Naive B cell (primary cell): ENCODE measurements around the gene ASCC1. TPM values are rescaled to one million over a fixed set of nuclear protein-coding genes. Genes with fewer than 3 reads are reported as not detected.

Source experiments
- ATAC-seq, 2 donors: fragments of 150-1000 bp; cut with Tn5 transposase; 2 replicates each; pipeline ENCODE4 v1.10.0; 2021; ENCODE audit warnings: low read depth in 2 of 2, mild to moderate bottlenecking in 2 of 2, moderate library complexity in 2 of 2
- DNase-seq: peaks from one replicate; pipeline ENCODE4 v3.0.0; 2022
- H3K27ac Mint-ChIP-seq, 6 donors: one replicate each; pipeline ENCODE4 v1.8.0; 2020 to 2022; ENCODE audit warnings: mild to moderate bottlenecking in 6 of 6, mixed read lengths in 6 of 6, moderate library complexity in 5 of 6, inconsistent platforms in 2 of 6
- H3K27me3 Mint-ChIP-seq, 3 donors: one replicate each; pipeline ENCODE4 v1.8.0; 2021 to 2022; ENCODE audit warnings: mixed read lengths in 3 of 3, mild to moderate bottlenecking in 1 of 3
- H3K36me3 Mint-ChIP-seq, 2 donors: one replicate each; pipeline ENCODE4 v1.8.0; 2020 to 2022; ENCODE audit warnings: mixed read lengths in 2 of 2, inconsistent platforms in 1 of 2, mild to moderate bottlenecking in 1 of 2
- H3K4me1 Mint-ChIP-seq, 3 donors: one replicate each; pipeline ENCODE4 v1.8.0; 2020 to 2022; ENCODE audit warnings: mixed read lengths in 3 of 3, inconsistent platforms in 1 of 3, mild to moderate bottlenecking in 1 of 3, moderate library complexity in 1 of 3
- H3K4me3 Mint-ChIP-seq, 8 donors: one replicate each; pipeline ENCODE4 v1.8.0; 2020 to 2022; ENCODE audit warnings: mild to moderate bottlenecking in 8 of 8, mixed read lengths in 8 of 8, moderate library complexity in 8 of 8, inconsistent platforms in 2 of 8
- H3K9me3 Mint-ChIP-seq, 7 donors: one replicate each; pipeline ENCODE4 v1.8.0; 2020 to 2022; ENCODE audit warnings: mixed read lengths in 7 of 7, mild to moderate bottlenecking in 5 of 7, inconsistent platforms in 2 of 7, moderate library complexity in 1 of 7
- polyA plus RNA-seq, 6 donors: library from polyadenylated mRNA; unstranded; fragments of 300-500 nt; fragmentation: Illumina TruSeq; gene quantifications; one replicate each; pipeline ENCODE4 v1.2.3, GENCODE V29; 2021; ENCODE audit warnings: low read depth in 6 of 6

ASCC1 gene
- polyA plus RNA-seq, 6 donors from 2014 or later, result 43.8 to 69.0 (median 48.4) TPM

DNA sequence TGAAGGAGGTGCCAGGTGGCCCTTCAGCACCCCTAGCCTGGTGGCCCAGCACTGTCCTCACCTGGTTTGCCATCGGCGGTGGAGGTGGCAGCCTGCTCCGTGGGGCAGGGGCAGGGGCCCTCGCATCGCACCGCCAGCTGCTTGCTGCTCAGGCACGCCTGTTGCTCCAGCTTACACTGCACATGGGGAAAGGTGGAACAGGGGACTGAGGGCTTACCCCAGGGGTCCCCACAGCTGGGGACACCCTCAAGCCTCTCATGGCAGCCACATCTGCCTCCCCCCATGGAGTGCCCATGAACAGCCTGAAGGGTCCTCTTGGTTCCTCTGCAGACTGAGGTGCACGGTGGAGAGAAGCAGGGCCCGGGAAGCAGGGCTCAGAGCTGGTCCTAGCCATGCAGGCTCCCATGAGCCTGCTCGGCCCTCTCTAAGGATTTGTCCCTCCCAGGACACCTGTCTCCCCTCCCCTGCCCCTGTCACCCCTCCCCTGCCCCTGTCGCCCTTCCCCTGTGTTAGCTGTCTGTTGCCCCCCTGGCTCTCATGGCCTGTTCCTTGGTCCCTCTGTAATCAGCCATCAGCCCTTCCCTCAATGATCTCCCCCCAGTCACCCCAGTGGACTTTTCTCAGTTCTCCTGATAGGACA lies 147.8 kb downstream of the ASCC1 start:
- DNase-seq (no peak), ATAC-seq (no peak)
- H3K27ac Mint-ChIP-seq, result peak overlapping the region in 2 of 6 donors; percentile 60 to 94
- H3K36me3 Mint-ChIP-seq, result peaks cover 0 to 22% of the 10 kb centered on the region in 2 donors
- H3K27me3 Mint-ChIP-seq, result no peaks in the 10 kb centered on the region
- peak overlapping the region in 1 of 8 donors; percentile 60 for H3K4me3 Mint-ChIP-seq
- peaks cover 0 to 8% (median 7%) of the 10 kb centered on the region in 3 donors for H3K4me1 Mint-ChIP-seq
- H3K9me3 Mint-ChIP-seq, result no peaks in the 10 kb centered on the region

DNA sequence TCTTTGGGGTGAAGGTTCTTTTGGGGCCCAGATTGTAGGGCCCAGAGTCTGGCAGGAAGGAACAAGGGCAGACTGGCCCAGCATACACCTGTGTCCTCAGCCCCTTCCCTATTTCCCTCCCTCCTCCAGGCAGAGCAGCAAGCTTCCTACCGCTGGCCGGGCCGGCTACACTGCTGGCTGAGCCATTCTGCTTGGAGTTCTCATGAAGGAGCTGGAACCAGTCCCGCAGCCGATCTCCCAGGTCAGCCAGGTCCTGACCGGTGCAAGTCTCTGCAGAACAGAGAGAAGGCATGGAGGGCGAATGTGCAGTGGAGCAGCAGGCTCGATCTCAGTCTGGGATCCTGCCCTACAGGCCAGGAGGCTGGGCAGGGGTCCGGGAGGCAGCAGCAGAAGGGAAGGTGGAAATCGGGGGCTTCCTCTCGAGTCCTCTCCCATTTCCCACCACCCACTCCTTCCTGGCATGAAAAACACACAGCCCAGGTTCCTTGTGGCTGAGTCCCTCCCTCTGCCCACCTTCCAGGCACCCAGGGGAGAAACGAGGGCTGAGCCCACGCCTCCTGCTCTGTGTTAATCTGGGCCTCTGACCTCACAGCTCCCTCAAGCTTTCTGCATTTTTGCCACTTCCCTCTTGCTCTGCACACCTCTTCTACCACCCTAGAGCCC lies 148.5 kb downstream of the ASCC1 start:
- Mint-ChIP-seq H3K36me3 (peaks cover 0 to 22% of the 10 kb centered on the region in 2 donors), H3K27me3 (no peaks in the 10 kb centered on the region), H3K4me1 (peaks cover 0 to 8% (median 7%) of the 10 kb centered on the region in 3 donors), H3K9me3 (no peaks in the 10 kb centered on the region), H3K27ac (peak overlapping the region in 3 of 6 donors; percentile 47 to 59 (median 47)), H3K4me3 (no peak overlapping the region)
- no peak for DNase-seq
- no peak for ATAC-seq

DNA sequence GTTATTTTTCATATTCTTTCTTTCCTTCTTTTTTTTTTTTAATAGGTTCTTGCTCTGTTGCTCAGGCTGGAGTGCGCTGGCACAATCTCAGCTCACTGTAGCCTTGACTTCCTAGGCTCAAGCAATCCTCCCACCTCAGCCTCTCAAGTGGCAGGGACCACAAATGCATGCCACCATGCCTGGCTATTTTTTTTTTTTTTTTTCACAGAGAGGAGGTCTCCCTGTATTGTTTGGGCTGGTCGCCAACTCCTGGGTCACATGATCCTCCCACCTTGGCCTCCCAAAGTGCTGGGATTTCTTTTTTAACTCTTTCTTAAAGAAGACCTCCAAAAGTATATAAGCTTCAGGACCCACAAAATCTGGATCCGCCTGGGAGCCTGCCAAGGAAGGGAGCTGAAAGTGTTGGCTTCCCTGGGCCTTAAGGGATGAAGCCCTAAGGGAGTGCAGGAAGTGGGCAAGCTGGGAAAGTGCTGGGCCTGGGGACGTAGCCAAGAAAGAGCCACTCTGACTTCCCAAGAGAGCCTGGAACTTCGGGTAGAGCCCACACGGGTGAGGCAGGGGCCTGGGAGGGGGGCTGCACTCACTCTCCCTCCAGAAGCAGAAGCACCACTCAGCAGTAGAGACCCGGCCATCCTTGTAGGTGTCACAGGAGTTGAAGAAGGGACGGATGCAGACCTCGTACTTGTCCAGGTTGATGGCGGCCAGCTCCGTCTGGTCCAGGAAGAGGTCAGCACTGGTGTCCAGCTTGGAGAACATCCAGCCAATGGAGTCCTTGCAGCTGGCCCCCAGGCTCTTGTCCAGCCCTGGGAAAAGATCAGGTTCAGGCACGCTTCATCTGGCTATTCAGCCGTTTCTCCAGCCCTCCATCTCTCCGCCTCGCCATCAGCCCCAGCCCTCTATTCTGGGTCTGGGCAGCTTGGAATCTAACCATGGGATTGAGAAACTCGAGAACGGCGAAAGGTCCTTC lies 149.5 kb downstream of the ASCC1 start:
- H3K4me3 Mint-ChIP-seq, result no peak overlapping the region
- H3K4me1 Mint-ChIP-seq, result peaks cover 0 to 11% (median 4%) of the 10 kb centered on the region in 3 donors
- H3K27ac Mint-ChIP-seq, result peak overlapping the region in 4 of 6 donors; percentile 10 to 76 (median 58)
- H3K9me3 Mint-ChIP-seq, result no peaks in the 10 kb centered on the region
- peaks cover 0 to 22% of the 10 kb centered on the region in 2 donors for H3K36me3 Mint-ChIP-seq
- ATAC-seq, result no peak
- DNase-seq, result no peak
- H3K27me3 Mint-ChIP-seq, result no peaks in the 10 kb centered on the region

DNA sequence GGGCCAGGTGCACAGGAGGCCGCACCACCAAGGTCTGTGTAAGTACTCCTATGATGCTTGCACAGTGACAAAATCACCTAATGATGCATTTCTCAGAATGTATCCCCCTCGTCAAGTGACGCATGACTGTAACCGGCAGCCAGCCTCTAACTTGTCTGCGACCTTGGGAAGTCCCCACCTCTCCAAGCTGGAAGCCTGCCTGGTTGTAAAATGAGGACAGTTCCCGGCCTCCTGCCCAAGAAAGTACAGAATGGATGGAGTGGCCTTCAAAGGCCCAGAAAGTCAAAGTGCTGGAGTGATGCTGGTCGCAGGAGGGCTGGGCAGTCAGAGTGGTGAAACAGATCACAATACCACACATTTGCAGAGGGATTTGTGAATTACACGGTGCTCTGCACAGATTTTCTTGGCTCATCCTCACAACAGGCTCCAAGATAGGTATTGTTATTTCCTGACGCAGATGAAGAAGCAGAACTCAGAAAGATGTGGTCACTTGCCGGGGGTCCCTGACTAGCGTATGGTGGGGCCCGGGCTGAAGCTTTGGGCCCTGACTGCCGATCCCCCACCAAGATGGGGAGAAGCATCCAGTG lies 150.5 kb downstream of the ASCC1 start:
- H3K27me3 Mint-ChIP-seq, result no peaks in the 10 kb centered on the region
- ATAC-seq (no peak), DNase-seq (no peak)
- no peak overlapping the region for H3K27ac Mint-ChIP-seq
- no peaks in the 10 kb centered on the region for H3K9me3 Mint-ChIP-seq
- peaks cover 3 to 10% (median 4%) of the 10 kb centered on the region in 3 donors for H3K4me1 Mint-ChIP-seq
- peaks cover 0 to 22% of the 10 kb centered on the region in 2 donors for H3K36me3 Mint-ChIP-seq
- no peak overlapping the region for H3K4me3 Mint-ChIP-seq

DNA sequence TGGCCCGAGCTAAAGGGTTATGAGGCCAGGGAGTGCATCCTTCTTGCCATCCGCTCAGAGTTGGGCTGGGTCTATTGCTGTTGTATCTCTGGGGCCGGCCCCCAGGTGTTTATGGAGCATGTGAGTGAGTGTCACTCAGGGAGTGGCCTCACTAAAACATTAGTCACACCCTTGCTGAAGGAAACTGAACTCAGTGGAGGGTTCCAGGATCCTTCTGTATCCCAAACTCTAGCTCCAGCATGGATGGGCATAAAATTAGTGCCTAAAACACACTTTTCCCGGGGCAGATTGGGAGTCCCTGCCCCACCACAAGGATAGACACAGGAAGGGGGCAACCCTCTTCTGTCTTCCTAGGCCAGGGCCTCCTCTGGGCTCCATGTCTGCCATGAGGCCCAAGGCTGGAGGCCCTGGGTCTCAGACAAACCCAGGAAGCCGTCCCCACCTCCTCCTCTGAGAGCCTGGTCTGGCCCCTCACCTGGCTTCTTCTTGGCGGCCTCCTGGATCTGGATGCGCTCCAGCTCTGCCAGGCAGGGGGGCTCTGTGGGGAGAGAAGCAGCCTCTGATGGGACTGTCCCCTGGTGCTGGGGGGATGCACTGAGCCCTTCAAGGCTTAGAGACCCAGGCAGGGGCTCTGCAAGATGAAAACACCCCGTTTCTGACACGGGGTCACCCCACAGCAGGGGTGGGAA lies 152.2 kb downstream of the ASCC1 start:
- no peak overlapping the region for H3K4me3 Mint-ChIP-seq
- H3K27ac Mint-ChIP-seq, result peak overlapping the region in 4 of 6 donors; percentile 76 to 92 (median 81)
- no peak for DNase-seq
- no peaks in the 10 kb centered on the region for H3K9me3 Mint-ChIP-seq
- H3K36me3 Mint-ChIP-seq, result peaks cover 0 to 8% of the 10 kb centered on the region in 2 donors
- no peaks in the 10 kb centered on the region for H3K27me3 Mint-ChIP-seq
- no peak for ATAC-seq
- H3K4me1 Mint-ChIP-seq, result peaks cover 7 to 14% (median 11%) of the 10 kb centered on the region in 3 donors

DNA sequence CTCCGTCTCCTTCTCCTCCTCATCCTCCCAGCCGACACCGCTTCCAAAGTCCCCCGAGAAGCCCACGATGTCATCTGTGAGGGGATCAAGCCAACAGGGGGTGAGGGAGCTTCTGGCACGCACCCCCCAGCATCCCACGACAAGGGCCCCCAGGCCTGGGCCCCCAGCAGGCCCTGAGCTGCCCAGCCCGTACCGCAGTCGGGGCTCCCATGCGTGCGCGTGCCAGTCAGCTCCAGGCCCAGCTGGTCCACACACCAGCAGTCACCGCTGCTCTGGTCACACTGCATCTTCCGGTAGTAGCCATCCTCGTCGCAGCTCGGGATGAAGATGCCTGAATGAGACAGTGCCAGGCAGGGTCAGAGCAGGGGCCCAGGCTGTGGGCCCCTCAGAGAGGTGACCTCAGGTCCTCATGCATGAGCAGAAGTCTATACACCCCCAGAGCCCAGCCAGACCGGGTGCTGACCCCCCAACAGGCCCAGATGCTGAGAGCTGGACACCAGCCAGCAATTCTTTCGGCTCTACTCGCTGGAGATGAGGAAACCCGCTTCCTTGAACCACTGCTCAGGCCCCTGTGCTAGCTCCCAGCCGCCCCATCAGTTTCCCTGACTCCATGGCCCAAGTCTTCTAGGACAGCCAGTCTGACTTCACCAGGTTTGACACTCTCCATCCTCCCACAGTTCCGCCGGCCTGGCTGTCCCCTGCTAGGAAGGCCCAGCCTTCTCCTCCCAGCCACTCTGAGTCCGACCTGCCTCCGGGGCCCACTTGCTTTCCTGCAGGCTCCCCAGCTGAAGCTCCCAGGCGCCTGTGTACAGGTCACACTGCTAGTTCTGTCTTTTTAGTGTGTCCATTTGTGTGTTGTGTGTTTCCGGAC lies 153.0 kb downstream of the ASCC1 start:
- ATAC-seq, result no peak
- DNase-seq, result no peak
- H3K27ac Mint-ChIP-seq, result peak overlapping the region in 4 of 6 donors; percentile 68 to 92 (median 78)
- H3K4me3 Mint-ChIP-seq, result no peak overlapping the region
- no peaks in the 10 kb centered on the region for H3K9me3 Mint-ChIP-seq
- H3K36me3 Mint-ChIP-seq, result peaks cover 0 to under 1% of the 10 kb centered on the region in 2 donors
- H3K4me1 Mint-ChIP-seq, result peaks cover 3 to 14% (median 11%) of the 10 kb centered on the region in 3 donors
- H3K27me3 Mint-ChIP-seq, result no peaks in the 10 kb centered on the region

DNA sequence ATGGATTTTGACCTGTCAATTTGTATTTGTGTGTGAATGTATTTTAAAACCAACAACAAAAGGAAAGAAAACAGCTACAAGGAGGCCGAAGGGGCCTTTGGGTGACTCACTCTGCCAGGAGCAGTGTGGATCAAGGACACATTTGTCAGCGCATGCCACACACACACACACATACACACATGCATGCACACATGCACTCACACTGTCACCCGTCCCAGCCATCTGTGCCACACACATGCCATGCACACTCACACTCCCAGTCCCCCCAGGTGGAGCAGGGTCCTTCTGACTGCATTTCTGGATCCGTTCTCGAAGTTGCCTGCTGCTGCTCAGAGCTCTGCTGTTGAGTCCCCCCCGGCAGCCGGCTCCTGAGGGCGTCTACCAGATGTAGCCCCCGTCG lies 153.7 kb downstream of the ASCC1 start:
- peaks cover 3 to 14% (median 13%) of the 10 kb centered on the region in 3 donors for H3K4me1 Mint-ChIP-seq
- ATAC-seq, result no peak
- no peak for DNase-seq
- no peaks in the 10 kb centered on the region for H3K36me3 Mint-ChIP-seq
- peak overlapping the region in 5 of 6 donors; percentile 63 to 89 (median 81) for H3K27ac Mint-ChIP-seq
- H3K4me3 Mint-ChIP-seq, result peak overlapping the region in 1 of 8 donors; percentile 42
- H3K27me3 Mint-ChIP-seq, result no peaks in the 10 kb centered on the region
- no peaks in the 10 kb centered on the region for H3K9me3 Mint-ChIP-seq

DNA sequence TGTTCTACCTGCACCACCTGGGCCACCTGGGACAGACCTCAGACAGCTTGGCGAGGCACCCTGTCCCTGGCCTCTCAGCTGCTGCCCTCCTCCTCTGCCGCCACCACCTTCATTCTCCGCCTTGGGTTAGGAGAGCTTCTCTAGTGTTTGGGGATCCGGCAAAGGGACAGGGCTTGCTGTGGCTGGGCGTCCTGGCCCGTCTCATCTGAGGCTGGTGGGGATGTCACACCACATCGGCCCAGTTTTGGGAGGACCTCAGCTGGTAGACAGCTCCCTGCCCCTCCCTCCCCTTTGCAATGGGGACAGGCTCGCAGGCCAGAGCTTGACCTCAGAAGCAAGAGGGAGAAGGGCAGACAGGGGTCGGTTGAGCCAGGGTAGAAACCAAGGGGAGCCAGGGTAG lies 154.1 kb downstream of the ASCC1 start:
- Mint-ChIP-seq H3K36me3 (no peaks in the 10 kb centered on the region), H3K4me1 (peaks cover 3 to 16% (median 14%) of the 10 kb centered on the region in 3 donors), H3K27me3 (no peaks in the 10 kb centered on the region), H3K4me3 (peak overlapping the region in 1 of 8 donors; percentile 66), H3K9me3 (no peaks in the 10 kb centered on the region), H3K27ac (peak overlapping the region in 4 of 6 donors; percentile 20 to 95 (median 85))
- DNase-seq, result no peak
- peak in 1 of 2 donors; percentile 20 for ATAC-seq

DNA sequence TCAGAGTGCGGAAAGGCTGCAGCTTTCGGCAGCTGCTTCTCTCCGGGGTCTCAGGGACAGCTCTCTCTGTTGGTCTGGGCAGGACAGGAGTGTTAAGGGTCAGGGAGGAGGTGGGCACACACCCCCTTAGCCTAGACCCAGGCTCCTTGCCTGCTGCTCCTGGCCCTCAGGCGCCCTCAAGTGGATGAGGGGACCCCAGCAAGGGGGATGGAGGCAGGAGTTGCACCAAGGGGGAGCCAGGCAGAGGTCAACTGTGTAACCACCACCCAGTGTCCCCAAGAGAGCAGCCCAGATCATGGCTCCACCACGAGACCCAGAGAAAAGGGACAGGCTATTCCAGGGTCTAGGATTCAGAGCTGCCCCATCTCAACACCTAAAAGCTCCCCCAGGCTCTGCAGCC lies 154.6 kb downstream of the ASCC1 start:
- Mint-ChIP-seq H3K9me3 (no peaks in the 10 kb centered on the region), H3K36me3 (no peaks in the 10 kb centered on the region), H3K27ac (peak overlapping the region in 4 of 6 donors; percentile 52 to 95 (median 80)), H3K4me1 (peaks cover 3 to 16% (median 14%) of the 10 kb centered on the region in 3 donors), H3K4me3 (no peak overlapping the region), H3K27me3 (no peaks in the 10 kb centered on the region)
- DNase-seq (no peak), ATAC-seq (peak; percentile 37 to 49)

DNA sequence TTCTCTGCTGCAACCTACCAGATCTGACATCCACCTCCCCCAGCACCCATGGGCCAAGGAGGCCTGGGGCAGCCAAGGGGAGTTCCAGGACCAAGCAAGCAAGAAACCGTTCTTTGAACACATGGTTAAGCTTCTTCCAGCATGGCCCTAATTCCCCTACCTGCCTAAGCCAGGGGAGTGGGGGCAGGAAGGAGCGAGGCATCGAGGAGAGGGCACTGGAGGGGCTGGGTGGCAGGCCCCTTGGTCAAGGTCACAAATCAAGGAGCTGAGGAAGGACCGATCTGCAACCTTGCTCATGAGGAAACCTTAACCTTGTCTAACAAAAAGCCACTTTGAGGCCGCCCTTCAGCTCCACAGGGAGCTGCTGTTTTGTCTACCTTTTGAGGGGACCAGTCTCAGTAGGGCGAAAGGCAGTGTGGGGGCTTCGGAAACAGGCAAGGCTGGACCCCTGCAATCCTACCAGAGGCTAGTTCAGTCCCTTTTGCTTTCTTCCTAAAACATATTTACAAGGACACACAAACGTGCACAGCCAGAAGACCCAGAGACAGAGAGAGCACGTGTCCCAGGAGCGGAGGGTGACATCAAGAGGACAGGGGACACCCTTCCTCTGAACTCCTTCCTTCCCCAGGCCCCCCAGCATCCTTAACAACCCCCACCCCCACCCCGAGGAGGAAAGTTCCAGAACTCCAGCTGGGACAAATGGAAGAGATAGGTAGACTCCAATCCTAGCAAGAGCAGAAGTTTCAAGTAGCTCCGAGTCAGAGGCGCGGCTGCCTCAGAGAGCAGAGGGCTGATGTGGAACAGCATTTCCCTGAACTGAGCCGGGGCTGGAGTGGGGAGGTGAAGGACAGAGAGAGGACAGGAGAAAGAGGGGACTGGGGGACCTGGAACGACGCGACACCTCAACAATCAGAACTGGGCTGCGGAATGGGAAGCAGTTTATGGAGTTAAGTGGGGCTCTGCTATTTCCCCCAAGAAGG lies 155.9 kb downstream of the ASCC1 start:
- Mint-ChIP-seq H3K27me3 (no peaks in the 10 kb centered on the region), H3K27ac (peak overlapping the region in 5 of 6 donors; percentile 63 to 81 (median 78)), H3K9me3 (no peaks in the 10 kb centered on the region), H3K36me3 (no peaks in the 10 kb centered on the region), H3K4me3 (no peak overlapping the region), H3K4me1 (peaks cover 6 to 16% (median 14%) of the 10 kb centered on the region in 3 donors)
- ATAC-seq (peak in 1 of 2 donors; percentile 19), DNase-seq (no peak)
